ENCODE data around the gene FAM240B. TPM values are rescaled to one million over a fixed set of nuclear protein-coding genes. Genes with fewer than 3 reads are reported as not detected.

FAM240B gene
- total and polyA plus RNA-seq, 2 of the 4 experiments (the other 2 are of a cell fraction): not detected

- BruUV-seq (replicated peaks): no TSS peak
- Histone ChIP-seq H3K36me3 (ENCODE audit: control insufficient read depth, insufficient read depth, low read length) (no peaks in the 10 kb centered on the region), H2BK120ac (ENCODE audit: low read depth, low read length) (no peak overlapping the region), H3K18ac (ENCODE audit: low read depth, low read length) (no peak overlapping the region), H3K27ac (ENCODE audit: insufficient read depth, low read length) (no peak overlapping the region), H4K91ac (ENCODE audit: insufficient read depth, low read depth, low read length) (no peak overlapping the region), H3K79me1 (ENCODE audit: low read depth in 1 of 2, low read length in 2 of 2) (no peaks in the 10 kb centered on the region), H2BK15ac (ENCODE audit: low read depth, low read length) (no peak overlapping the region), H4K5ac (ENCODE audit: low read depth, low read length) (no peak overlapping the region), H3K4me1 (ENCODE audit: control insufficient read depth, insufficient read depth, low read length) (no peaks in the 10 kb centered on the region), H3K56ac (ENCODE audit: extremely low read depth, insufficient read depth, low read length) (no peak overlapping the region), H3K14ac (replicated peaks; ENCODE audit: low read depth, low read length) (no peak overlapping the region), H3K4ac (ENCODE audit: low read depth, low read length) (no peak overlapping the region), H3K23ac (ENCODE audit: low read depth, low read length) (no peak overlapping the region), H3K9me3 (ENCODE audit: control insufficient read depth, insufficient read depth, low read length) (no peaks in the 10 kb centered on the region; the same call in 1 of the 2 replicates), H2AK9ac (replicated peaks; ENCODE audit: low read depth, low read length, poor library complexity) (no peak overlapping the region), H4K20me1 (ENCODE audit: insufficient read depth, low read length) (no peaks in the 10 kb centered on the region), H2BK20ac (ENCODE audit: low read depth, low read length) (no peak overlapping the region), H2BK5ac (ENCODE audit: low read depth, low read length, poor library complexity, severe bottlenecking) (no peak overlapping the region), H3K27me3 (ENCODE audit: control insufficient read depth, insufficient read depth, low read length) (no peaks in the 10 kb centered on the region), H3K9ac (ENCODE audit: low read depth, low read length) (no peak overlapping the region), H3K9me1 (ENCODE audit: insufficient read depth, low read length) (no peaks in the 10 kb centered on the region), H2AFZ (replicated peaks; ENCODE audit: low read length, poor library complexity) (no peak overlapping the region), H2AK5ac (ENCODE audit: low read depth, low read length) (no peak overlapping the region), H3K4me2 (ENCODE audit: low read depth, low read length) (no peak overlapping the region), H3K4me3 (ENCODE audit: insufficient read depth, low read depth, low read length) (no peak overlapping the region), H4K8ac (ENCODE audit: low read depth in 2 of 2, low read length in 2 of 2) (no peak overlapping the region)
- no peak for TF ChIP-seq CEBPB (IDR thresholded peaks at IDR 0.05; ENCODE audit: low read depth, low read length)
- TF ChIP-seq MXI1 (IDR thresholded peaks at IDR 0.05; ENCODE audit: borderline replicate concordance, low read depth, low read length): no peak
- no peak for TF ChIP-seq BHLHE40 (IDR thresholded peaks at IDR 0.05; ENCODE audit: low read depth, low read length)
- no peak for TF ChIP-seq RAD21 (IDR thresholded peaks at IDR 0.05; ENCODE audit: low read length)
- TF ChIP-seq, protein P1, sequence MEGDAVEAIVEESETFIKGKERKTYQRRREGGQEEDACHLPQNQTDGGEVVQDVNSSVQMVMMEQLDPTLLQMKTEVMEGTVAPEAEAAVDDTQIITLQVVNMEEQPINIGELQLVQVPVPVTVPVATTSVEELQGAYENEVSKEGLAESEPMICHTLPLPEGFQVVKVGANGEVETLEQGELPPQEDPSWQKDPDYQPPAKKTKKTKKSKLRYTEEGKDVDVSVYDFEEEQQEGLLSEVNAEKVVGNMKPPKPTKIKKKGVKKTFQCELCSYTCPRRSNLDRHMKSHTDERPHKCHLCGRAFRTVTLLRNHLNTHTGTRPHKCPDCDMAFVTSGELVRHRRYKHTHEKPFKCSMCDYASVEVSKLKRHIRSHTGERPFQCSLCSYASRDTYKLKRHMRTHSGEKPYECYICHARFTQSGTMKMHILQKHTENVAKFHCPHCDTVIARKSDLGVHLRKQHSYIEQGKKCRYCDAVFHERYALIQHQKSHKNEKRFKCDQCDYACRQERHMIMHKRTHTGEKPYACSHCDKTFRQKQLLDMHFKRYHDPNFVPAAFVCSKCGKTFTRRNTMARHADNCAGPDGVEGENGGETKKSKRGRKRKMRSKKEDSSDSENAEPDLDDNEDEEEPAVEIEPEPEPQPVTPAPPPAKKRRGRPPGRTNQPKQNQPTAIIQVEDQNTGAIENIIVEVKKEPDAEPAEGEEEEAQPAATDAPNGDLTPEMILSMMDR (conservative IDR thresholded peaks at IDR 0.05; ENCODE audit: low read depth, low read length): no peak
- TF ChIP-seq CHD1 (IDR thresholded peaks at IDR 0.05; ENCODE audit: low read depth, low read length): no peak
- TF ChIP-seq MAZ (IDR thresholded peaks at IDR 0.05; ENCODE audit: borderline replicate concordance, low read depth, low read length): no peak
- TF ChIP-seq SMC3 (IDR thresholded peaks at IDR 0.05; ENCODE audit: low read depth, low read length): no peak
- TF ChIP-seq MAFK (IDR thresholded peaks at IDR 0.05; ENCODE audit: low read depth, low read length): no peak
- TF ChIP-seq RCOR1 (IDR thresholded peaks at IDR 0.05; ENCODE audit: insufficient replicate concordance, low read length): no peak
- TF ChIP-seq USF2 (IDR thresholded peaks at IDR 0.05; ENCODE audit: low read depth, low read length): no peak
- TF ChIP-seq RFX5 (IDR thresholded peaks at IDR 0.05; ENCODE audit: low read depth, low read length): no peak
- TF ChIP-seq, protein P2, sequence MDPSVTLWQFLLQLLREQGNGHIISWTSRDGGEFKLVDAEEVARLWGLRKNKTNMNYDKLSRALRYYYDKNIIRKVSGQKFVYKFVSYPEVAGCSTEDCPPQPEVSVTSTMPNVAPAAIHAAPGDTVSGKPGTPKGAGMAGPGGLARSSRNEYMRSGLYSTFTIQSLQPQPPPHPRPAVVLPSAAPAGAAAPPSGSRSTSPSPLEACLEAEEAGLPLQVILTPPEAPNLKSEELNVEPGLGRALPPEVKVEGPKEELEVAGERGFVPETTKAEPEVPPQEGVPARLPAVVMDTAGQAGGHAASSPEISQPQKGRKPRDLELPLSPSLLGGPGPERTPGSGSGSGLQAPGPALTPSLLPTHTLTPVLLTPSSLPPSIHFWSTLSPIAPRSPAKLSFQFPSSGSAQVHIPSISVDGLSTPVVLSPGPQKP (IDR thresholded peaks at IDR 0.05; ENCODE audit: borderline replicate concordance, low read depth, low read length): no peak
- TF ChIP-seq POLR2A (IDR thresholded peaks at IDR 0.05; ENCODE audit: low read depth, low read length): no peak
- no peak for TF ChIP-seq FOS (IDR thresholded peaks at IDR 0.05; ENCODE audit: low read depth, low read length)
- TF ChIP-seq NFE2L2 (IDR thresholded peaks at IDR 0.05; ENCODE audit: low read depth, low read length): no peak
- WGBS, 2 experiments (ENCODE audit: extremely low coverage in 2 of 2, insufficient read length in 1 of 2): no CpG with 5 or more reads among the region's 5 CpGs
- ChIA-PET CTCF (no interaction called here), POLR2A (ENCODE audit: unreplicated experiment) (no interaction called here)
- in situ Hi-C loops (cut with MboI; ENCODE audit: low sequenced_read_pairs) (loop anchor here (10.0 kb wide), 1 partner anchor 50 kb away; no protein-coding TSS in a partner anchor), dilution Hi-C loops (cut with HindIII; ENCODE audit: low sequenced_read_pairs, unreplicated experiment) (no loop called here), intact Hi-C loops (cut with micrococcal nuclease) (no loop called here)
- no peak for DNase-seq
- ATAC-seq (ENCODE audit: low read depth): no peak
Measured at GRCh38 chr9:38734831-38735230, 14.9 kb upstream of the FAM240B start.
